HepG2 (cell line): ENCODE data around the gene CNTN4. TPM values are rescaled to one million over a fixed set of nuclear protein-coding genes. Genes with fewer than 3 reads are reported as not detected.

Experiments
- AKAP8 ChIP-seq: sonication (generic); formaldehyde crosslinking; IDR thresholded peaks from 2 replicates; pipeline ENCODE4 v1.5.1; 2020; ENCODE audit warnings: mild to moderate bottlenecking, missing genetic modification reagents
- DZIP1 ChIP-seq: sonication (generic); formaldehyde crosslinking; IDR thresholded peaks from 2 replicates; pipeline ENCODE4 v1.5.0; 2020; ENCODE audit warnings: mild to moderate bottlenecking, missing genetic modification reagents
- E2F1 ChIP-seq: sonication (generic); formaldehyde crosslinking; IDR thresholded peaks from 2 replicates; pipeline ENCODE4 v1.5.0; 2020; ENCODE audit warnings: missing genetic modification reagents
- GZF1 ChIP-seq: sonication (generic); formaldehyde crosslinking; IDR thresholded peaks from 2 replicates; pipeline ENCODE4 v1.5.1; 2020; ENCODE audit warnings: mild to moderate bottlenecking, missing genetic modification reagents
- MAFK ChIP-seq, 2 experiments: IDR thresholded peaks in 1 of 2; conservative IDR thresholded peaks in 1 of 2; 2 replicates each; pipeline ENCODE4 v1.6.1; 2011; ENCODE audit warnings: improper control_type of control experiment in 2 of 2, low read length in 2 of 2
- PBX3 ChIP-seq: sonication (generic); formaldehyde crosslinking; IDR thresholded peaks from 2 replicates; pipeline ENCODE4 v1.8.1; 2023; ENCODE audit warnings: missing genetic modification reagents, inconsistent platforms, borderline replicate concordance
- SKI ChIP-seq: fragments of 450-650 bp; IDR thresholded peaks from one replicate; pipeline ENCODE4 v1.6.1; 2018; ENCODE audit warnings: mild to moderate bottlenecking; ENCODE audit not compliant: partially characterized antibody
- THAP9 ChIP-seq: sonication (generic); formaldehyde crosslinking; IDR thresholded peaks from 2 replicates; pipeline ENCODE4; 2020; ENCODE audit warnings: missing genetic modification reagents, mild to moderate bottlenecking, borderline replicate concordance
- ZBTB42 ChIP-seq: sonication (generic); formaldehyde crosslinking; IDR thresholded peaks from 2 replicates; pipeline ENCODE4 v1.5.0; 2020; ENCODE audit warnings: mild to moderate bottlenecking, missing genetic modification reagents
- ZNF260 ChIP-seq: sonication (generic); formaldehyde crosslinking; IDR thresholded peaks from 2 replicates; pipeline ENCODE4 v1.4.0; 2020; ENCODE audit warnings: missing genetic modification reagents, low read depth, mild to moderate bottlenecking, borderline replicate concordance
- ZNF800 ChIP-seq: sonication (generic); formaldehyde crosslinking; IDR thresholded peaks from 2 replicates; pipeline ENCODE4 v1.4.0; 2020; ENCODE audit warnings: missing genetic modification reagents
- polyA plus RNA-seq, 8 experiments: library from polyadenylated mRNA; depleted of rRNA in 3 of 8; stranded (reverse) in 7 of 8; unstranded in 1 of 8; fragments of >200 nt; fragmentation: Illumina TruSeq in 4 of 8; extraction: Trizol in 4 of 8; gene quantifications; 2 replicates each; pipeline versions ENCODE4 v1.2.1 to v1.2.3, GENCODE V29; 2011 to 2016; ENCODE audit warnings: low read depth in 4 of 8, missing spikeins in 1 of 8, mixed read lengths in 1 of 8; ENCODE audit not compliant: insufficient read depth in 1 of 8
- total RNA-seq, 5 experiments: library from RNA; depleted of rRNA; stranded (reverse); fragments of >200 nt; fragmentation: Illumina TruSeq; extraction: Trizol; gene quantifications; 2 replicates each; pipeline ENCODE4 v1.2.3, GENCODE V29; 2016; ENCODE audit warnings: low read depth in 1 of 5

The CNTN4 gene
- total and polyA plus RNA-seq, 2 of the 13 experiments (the other 11 are each of a cell fraction or from before 2014, with no cell fraction given), result 0.01 to 0.13 TPM

- TF ChIP-seq E2F1 (CRISPR knock-in tag) (no peak), ZBTB42 (CRISPR knock-in tag) (no peak), GZF1 (no peak), ZNF800 (CRISPR knock-in tag) (no peak), MAFK (conservative IDR thresholded peaks at IDR 0.05 in 1 of 2, IDR thresholded peaks at IDR 0.05 in 1 of 2; ENCODE audit: low read length in 2 of 2) (no peak), THAP9 (CRISPR knock-in tag) (no peak), AKAP8 (no peak), PBX3 (CRISPR knock-in tag) (no peak), SKI (no peak), ZNF260 (no peak), DZIP1 (no peak)
- TF ChIP-seq, all 625 proteins: peak for 0
Measured at GRCh38 chr3:3080309-3080708, 981.6 kb downstream of the CNTN4 start (continued).
